Measurements from ENCODE around the gene SAMD7.

DNA sequence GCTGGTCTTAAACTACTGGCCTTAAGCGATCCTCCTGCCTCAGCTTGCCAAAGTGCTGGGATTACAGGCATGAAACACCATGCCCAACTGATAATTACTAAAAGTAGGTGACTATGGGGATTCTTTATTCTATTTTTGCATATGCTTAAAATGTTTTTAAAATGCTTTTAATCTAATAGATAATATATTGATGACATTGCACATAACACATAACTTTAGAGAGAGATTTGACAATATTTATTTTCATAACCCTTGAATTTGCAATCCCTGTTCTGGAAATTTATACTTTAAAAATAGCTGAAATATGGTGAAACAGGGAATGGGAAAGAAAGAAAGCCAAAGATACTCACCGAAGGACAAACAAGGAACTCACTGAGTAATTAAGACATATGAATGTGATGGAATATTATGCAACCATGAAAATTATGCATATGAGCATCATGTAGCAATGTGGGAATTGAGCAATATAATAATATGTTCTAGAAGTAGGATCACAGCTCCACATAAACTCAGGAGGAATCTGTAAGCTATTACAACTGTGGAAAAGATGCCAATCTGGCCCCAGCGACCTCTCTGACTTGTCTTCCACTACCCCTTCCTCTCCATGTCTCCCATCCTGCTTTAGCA is 43.7 kb upstream of the SAMD7 start:
- TF ChIP-seq, protein P1, sequence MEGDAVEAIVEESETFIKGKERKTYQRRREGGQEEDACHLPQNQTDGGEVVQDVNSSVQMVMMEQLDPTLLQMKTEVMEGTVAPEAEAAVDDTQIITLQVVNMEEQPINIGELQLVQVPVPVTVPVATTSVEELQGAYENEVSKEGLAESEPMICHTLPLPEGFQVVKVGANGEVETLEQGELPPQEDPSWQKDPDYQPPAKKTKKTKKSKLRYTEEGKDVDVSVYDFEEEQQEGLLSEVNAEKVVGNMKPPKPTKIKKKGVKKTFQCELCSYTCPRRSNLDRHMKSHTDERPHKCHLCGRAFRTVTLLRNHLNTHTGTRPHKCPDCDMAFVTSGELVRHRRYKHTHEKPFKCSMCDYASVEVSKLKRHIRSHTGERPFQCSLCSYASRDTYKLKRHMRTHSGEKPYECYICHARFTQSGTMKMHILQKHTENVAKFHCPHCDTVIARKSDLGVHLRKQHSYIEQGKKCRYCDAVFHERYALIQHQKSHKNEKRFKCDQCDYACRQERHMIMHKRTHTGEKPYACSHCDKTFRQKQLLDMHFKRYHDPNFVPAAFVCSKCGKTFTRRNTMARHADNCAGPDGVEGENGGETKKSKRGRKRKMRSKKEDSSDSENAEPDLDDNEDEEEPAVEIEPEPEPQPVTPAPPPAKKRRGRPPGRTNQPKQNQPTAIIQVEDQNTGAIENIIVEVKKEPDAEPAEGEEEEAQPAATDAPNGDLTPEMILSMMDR (IDR thresholded peaks at IDR 0.05) = no peak
- TF ChIP-seq POLR2AphosphoS5 (IDR thresholded peaks at IDR 0.05; ENCODE audit: low read depth, low read length) = no peak
